Effector memory CD4-positive, alpha-beta T cell (primary cell): ENCODE measurements around the gene PIK3CA.
"Not testable (repeated sequence)": the region's sequence is repeated elsewhere in the genome, so short reads cannot be mapped to it uniquely, and the experiment has no call there.

ENCODE experiments used
- DNase-seq, 3 donors: peaks; one replicate each; pipeline ENCODE4 v3.0.0-alpha.2; 2020
- H3K27ac ChIP-seq: 2 replicates; pipeline ENCODE4 v1.7.0; 2013; ENCODE audit warnings: mild to moderate bottlenecking, low read length, moderate library complexity; ENCODE audit not compliant: insufficient read depth, poor library complexity, severe bottlenecking
- H3K27me3 ChIP-seq: replicated peaks from 2 replicates; pipeline ENCODE4 v1.7.0; 2013; ENCODE audit warnings: mild to moderate bottlenecking, low read length; ENCODE audit not compliant: insufficient read depth, control insufficient read depth, poor library complexity, severe bottlenecking
- H3K36me3 ChIP-seq: 2 replicates; pipeline ENCODE4 v1.7.0; 2013; ENCODE audit warnings: mild to moderate bottlenecking, low read length, moderate library complexity; ENCODE audit not compliant: control insufficient read depth, insufficient read depth
- H3K4me1 ChIP-seq: 2 replicates; pipeline ENCODE4 v1.7.0; 2013; ENCODE audit warnings: low read length, mild to moderate bottlenecking; ENCODE audit not compliant: control insufficient read depth, insufficient read depth, poor library complexity, severe bottlenecking
- H3K4me3 ChIP-seq: 2 replicates; pipeline ENCODE4 v1.7.0; 2013; ENCODE audit warnings: low read length, low read depth, mild to moderate bottlenecking; ENCODE audit not compliant: insufficient read depth, poor library complexity, severe bottlenecking
- H3K9me3 ChIP-seq: 2 replicates; pipeline ENCODE4 v1.7.0; 2013; ENCODE audit warnings: mild to moderate bottlenecking, low read length, moderate library complexity; ENCODE audit not compliant: control insufficient read depth

The PIK3CA gene

DNA sequence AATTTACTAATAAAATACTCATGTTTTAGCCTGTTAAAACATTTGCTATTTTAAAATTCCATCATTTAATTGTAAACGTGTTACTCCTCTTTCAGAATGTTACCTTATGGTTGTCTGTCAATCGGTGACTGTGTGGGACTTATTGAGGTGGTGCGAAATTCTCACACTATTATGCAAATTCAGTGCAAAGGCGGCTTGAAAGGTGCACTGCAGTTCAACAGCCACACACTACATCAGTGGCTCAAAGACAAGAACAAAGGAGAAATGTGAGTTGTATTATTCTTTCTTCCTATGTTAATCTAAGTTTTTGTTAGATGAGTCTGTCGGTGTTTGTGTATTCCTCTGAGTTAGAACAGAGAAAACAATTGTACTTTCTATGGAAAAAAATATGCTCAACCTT, 81.0 kb downstream of the PIK3CA start:
- H3K9me3 ChIP-seq = no peaks in the 10 kb centered on the region
- H3K36me3 ChIP-seq = peaks cover 33% of the 10 kb centered on the region
- H3K27me3 ChIP-seq = no peaks in the 10 kb centered on the region
- no peak overlapping the region for H3K27ac ChIP-seq
- no peak overlapping the region for H3K4me3 ChIP-seq
- no peaks in the 10 kb centered on the region for H3K4me1 ChIP-seq
- DNase-seq = no peak

DNA sequence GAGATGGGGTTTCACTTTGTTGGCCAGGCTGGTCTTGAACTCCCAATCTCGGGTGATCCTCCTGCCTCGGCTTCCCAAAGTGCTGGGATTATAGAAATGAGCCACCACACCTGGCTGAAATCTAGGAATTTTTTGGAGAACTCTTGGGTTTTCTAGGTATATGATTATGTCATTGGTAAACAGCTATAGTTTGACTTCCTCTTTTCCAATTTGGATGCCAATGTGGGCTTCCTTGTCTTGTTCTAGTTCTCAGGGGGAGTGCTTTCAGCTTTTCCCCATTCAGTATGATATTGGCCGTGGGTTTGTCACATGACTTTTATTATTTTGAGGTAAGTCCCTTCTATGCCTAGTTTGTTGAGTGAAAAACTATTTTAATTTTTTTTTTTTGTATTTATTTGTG, 84.9 kb downstream of the PIK3CA start:
- Histone ChIP-seq H3K4me3 (no peak overlapping the region), H3K27ac (no peak overlapping the region), H3K36me3 (peaks cover 19% of the 10 kb centered on the region), H3K27me3 (no peaks in the 10 kb centered on the region), H3K4me1 (no peaks in the 10 kb centered on the region), H3K9me3 (no peaks in the 10 kb centered on the region)
- no peak for DNase-seq

DNA sequence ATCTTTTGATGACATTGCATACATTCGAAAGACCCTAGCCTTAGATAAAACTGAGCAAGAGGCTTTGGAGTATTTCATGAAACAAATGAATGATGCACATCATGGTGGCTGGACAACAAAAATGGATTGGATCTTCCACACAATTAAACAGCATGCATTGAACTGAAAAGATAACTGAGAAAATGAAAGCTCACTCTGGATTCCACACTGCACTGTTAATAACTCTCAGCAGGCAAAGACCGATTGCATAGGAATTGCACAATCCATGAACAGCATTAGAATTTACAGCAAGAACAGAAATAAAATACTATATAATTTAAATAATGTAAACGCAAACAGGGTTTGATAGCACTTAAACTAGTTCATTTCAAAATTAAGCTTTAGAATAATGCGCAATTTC, 86.0 kb downstream of the PIK3CA start:
- Histone ChIP-seq H3K27ac (no peak overlapping the region), H3K27me3 (no peaks in the 10 kb centered on the region), H3K36me3 (peaks cover 15% of the 10 kb centered on the region), H3K4me3 (no peak overlapping the region), H3K4me1 (no peaks in the 10 kb centered on the region), H3K9me3 (no peaks in the 10 kb centered on the region)
- no peak for DNase-seq

DNA sequence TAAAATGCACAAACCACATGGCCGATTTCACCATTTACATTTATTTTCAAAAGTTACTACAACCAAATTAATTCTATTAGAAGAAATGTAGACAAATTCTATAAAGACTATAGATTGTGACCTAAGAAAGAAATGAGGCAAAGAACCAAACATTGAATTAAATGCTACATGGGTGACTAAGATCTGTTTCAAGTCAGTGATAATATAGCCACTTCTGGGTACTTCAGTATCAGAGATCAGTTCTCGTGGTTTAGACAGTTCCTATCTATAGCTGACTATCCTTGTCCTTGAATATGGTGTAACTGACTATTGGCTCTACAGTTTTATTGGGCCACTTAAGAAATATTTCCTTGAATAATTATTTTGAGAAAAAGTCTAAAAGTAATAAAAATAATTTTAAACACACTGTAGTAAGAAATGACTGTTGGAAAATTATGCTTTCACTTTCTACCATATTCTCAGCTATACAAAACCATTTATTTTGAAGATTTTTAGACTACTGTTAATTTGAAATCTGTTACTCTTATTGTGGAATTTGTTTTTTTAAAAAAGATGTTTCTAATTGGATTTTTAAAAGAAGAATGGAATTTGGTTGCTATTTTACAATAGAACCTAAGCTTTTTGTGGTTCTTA, 88.6 kb downstream of the PIK3CA start:
- peaks cover 8% of the 10 kb centered on the region for H3K36me3 ChIP-seq
- no peaks in the 10 kb centered on the region for H3K4me1 ChIP-seq
- no peak overlapping the region for H3K4me3 ChIP-seq
- DNase-seq = no peak
- no peaks in the 10 kb centered on the region for H3K27me3 ChIP-seq
- no peak overlapping the region for H3K27ac ChIP-seq
- no peaks in the 10 kb centered on the region for H3K9me3 ChIP-seq

DNA sequence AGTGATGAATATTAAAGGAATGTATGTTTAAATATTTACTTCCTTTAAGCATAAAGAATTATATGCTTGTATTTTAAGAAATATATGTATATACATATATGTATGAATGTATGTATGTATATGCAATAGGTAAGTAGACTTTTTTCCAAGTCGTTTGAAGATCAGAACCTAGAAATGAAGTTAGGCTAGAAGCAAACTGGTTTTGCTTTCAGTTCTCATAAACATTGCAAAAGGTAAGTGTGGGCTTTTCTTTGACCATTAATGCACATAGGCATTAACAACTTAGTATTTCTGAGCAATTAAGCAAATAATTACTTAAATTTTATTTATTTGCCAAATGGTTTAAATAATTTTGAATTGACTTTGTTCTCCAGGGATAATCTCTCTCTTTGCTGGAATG, 92.1 kb downstream of the PIK3CA start:
- not testable (repeated sequence) for H3K4me1 ChIP-seq, H3K9me3 ChIP-seq, DNase-seq, H3K4me3 ChIP-seq, H3K36me3 ChIP-seq, H3K27ac ChIP-seq, H3K27me3 ChIP-seq

DNA sequence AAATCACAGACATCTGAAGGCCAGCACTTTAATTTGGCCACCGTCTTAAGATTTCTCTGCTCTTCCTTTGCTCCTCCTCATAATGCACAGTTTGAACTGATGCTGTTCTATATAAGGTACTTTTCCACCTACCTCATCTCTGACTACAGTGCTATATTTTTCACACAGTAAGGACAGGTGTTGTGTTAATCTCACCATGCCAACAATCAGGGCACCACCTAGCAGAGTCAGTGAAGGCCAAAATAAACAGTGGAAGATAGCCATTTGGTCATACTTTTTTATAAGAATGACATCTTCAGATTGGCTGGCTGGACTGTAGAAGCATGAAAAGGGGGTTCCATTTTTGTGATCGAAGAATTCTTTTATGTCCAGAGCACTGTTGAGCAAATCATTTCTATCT, 94.7 kb downstream of the PIK3CA start:
- H3K27me3 ChIP-seq, H3K4me3 ChIP-seq, H3K27ac ChIP-seq, H3K36me3 ChIP-seq, H3K4me1 ChIP-seq, DNase-seq, H3K9me3 ChIP-seq: not testable (repeated sequence)

DNA sequence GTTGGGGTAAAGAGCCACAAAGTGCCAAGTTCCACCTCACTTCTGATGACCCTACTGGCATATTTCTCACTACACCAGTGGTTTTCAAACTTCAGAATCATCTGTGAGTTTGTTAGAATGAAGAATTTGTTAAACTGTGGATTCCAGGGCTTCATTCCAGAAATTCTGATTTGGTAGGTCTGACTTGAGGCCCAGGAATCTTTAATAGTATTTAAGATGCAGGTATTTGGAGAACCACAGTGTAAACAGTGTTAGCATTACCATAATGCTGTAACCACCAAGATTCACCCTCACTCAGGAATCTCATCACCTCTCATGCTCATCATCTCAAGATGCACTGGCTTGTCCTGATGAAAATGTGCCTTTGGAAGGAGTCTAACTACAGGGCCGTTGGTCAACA, 96.7 kb downstream of the PIK3CA start:
- DNase-seq = no peak
- no peak overlapping the region for H3K27ac ChIP-seq
- H3K4me1 ChIP-seq = no peaks in the 10 kb centered on the region
- no peak overlapping the region for H3K4me3 ChIP-seq
- H3K9me3 ChIP-seq = no peaks in the 10 kb centered on the region
- H3K27me3 ChIP-seq = no peaks in the 10 kb centered on the region
- no peaks in the 10 kb centered on the region for H3K36me3 ChIP-seq

DNA sequence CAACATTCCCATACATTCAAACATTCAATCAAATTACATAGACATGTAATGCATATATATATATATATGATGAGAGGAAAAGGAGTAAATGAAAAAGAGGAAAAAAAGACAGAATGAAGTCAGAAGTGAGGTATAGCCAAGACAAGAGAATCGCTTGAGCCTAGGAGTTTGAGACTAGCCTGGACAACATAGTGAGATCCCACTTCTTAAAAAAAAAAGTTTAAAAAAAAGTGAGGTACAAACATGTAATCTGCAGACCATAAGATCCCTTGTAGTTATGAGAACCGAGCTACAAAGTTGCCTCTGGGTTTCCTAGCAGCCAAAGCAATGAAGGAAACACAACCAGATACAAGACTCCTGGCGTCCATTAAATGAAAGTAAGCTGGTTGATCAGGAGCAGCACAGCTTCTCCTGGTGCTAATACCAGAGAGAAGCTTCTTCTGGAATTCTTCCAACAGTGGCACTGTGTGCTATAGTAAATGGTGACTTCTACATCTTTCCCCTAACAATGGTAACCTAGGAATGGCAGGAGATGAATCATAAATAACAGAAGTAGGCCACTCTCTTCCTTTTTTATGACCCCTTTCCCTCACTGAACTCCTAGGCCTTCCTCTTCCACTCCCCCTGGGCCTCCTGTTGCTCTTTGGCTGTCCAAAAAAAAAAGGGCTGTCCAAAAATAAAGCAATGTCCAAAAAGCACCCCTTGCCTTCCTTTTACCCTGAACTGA, 99.3 kb downstream of the PIK3CA start:
- H3K4me1 ChIP-seq = no peaks in the 10 kb centered on the region
- no peak overlapping the region for H3K4me3 ChIP-seq
- no peak for DNase-seq
- H3K27me3 ChIP-seq = no peaks in the 10 kb centered on the region
- H3K36me3 ChIP-seq = no peaks in the 10 kb centered on the region
- no peaks in the 10 kb centered on the region for H3K9me3 ChIP-seq
- H3K27ac ChIP-seq = no peak overlapping the region

DNA sequence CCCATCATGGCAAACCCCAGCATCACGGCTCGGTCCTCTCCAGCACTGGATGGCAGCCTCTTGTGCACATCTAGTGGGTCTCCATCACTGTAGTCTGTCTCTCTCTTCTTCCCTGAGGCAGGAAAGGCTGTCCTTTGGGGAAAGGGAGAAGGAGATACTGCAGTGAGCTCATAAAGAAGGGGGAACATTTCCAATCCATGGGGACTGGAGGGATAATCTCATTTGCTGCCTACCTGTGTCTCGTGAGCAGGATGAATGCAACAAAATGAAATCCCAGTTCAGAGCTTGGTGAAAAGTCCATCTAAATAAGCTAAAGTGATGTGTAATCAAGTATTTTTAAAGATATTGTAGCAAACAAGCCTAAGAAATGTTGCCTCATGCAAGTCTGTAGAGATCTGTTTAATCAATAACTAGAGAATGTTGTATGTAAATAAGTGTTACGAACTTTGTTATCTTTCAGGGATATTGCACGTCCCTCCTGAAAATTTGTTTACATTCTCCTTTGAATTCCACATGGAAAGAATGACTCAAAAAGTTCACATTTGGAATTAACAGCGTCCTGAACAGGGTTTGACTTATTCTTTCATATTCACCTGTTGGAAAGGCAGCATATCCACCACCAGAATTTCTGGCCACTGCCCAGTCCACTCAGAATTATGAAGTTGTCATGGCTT, 102.8 kb downstream of the PIK3CA start, which contains the start of gene KCNMB3:
Gene KCNMB3 (minus strand): TSS at position 312 of the 674 bp plus-strand sequence. CDS start 124 bp downstream, at position 188.
- H3K4me1 ChIP-seq = no peaks in the 10 kb centered on the region
- no peaks in the 10 kb centered on the region for H3K9me3 ChIP-seq
- no peak for DNase-seq
- no peaks in the 10 kb centered on the region for H3K36me3 ChIP-seq
- H3K4me3 ChIP-seq = no peak within 1 kb of the TSS
- no peaks in the 10 kb centered on the region for H3K27me3 ChIP-seq
- H3K27ac ChIP-seq = no peak within 1 kb of the TSS

DNA sequence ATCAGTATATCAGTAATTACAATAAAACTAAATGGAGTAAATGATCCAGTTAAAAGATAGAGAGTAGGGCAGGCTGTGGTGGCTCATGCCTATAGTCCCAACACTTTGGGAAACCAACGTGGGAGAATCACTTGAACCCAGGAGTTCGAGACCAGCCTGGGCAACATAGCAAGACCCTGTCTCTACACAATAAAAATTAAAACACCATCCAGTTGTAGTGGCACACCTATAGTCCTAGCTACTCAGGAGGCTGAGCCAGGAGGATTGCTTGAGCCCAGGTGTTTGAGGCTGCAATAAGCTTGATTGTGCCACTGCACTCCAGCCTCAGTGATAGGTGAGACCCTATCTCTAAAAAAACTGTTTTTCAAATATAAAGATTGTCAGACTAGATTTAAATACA, 108.7 kb downstream of the PIK3CA start:
- no peaks in the 10 kb centered on the region for H3K4me1 ChIP-seq
- H3K9me3 ChIP-seq = no peaks in the 10 kb centered on the region
- H3K4me3 ChIP-seq = no peak overlapping the region

More for the DNA sequence above, 108.7 kb downstream of the PIK3CA start:
- no peaks in the 10 kb centered on the region for H3K27me3 ChIP-seq
- no peak for DNase-seq
- H3K36me3 ChIP-seq = no peaks in the 10 kb centered on the region
- no peak overlapping the region for H3K27ac ChIP-seq
